ENCODE data around the gene UXS1. TPM values are rescaled to one million over a fixed set of nuclear protein-coding genes. Genes with fewer than 3 reads are reported as not detected.

Gene UXS1
- polyA plus RNA-seq, 3 donors, result 23.4 to 33.8 (median 29.3) TPM

- Histone ChIP-seq H3K9ac (ENCODE audit: insufficient read depth, low read length, poor library complexity, severe bottlenecking) (no peak overlapping the region), H4K20me1 (ENCODE audit: insufficient read depth, low read length) (no peaks in the 10 kb centered on the region), H3K27me3 (ENCODE audit: control insufficient read depth in 2 of 2, insufficient read depth in 2 of 2, low read length in 2 of 2) (no peaks in the 10 kb centered on the region), H3K9me3 (replicated peaks in 1 of 2; ENCODE audit: control insufficient read depth in 1 of 2, insufficient read depth in 1 of 2, low read length in 2 of 2) (no peaks in the 10 kb centered on the region), H2AFZ (ENCODE audit: insufficient read depth, low read depth, low read length, poor library complexity, severe bottlenecking) (no peak overlapping the region), H3K4me3 (replicated peaks in 1 of 3; ENCODE audit: low read depth in 2 of 3, low read length in 3 of 3) (no peak overlapping the region), H3K4me1 (ENCODE audit: control insufficient read depth in 1 of 2, insufficient read depth in 2 of 2, low read length in 2 of 2) (no peaks in the 10 kb centered on the region), H3K27ac (ENCODE audit: low read depth in 1 of 2, low read length in 2 of 2) (no peak overlapping the region), H3K79me2 (ENCODE audit: insufficient read depth, low read length) (no peaks in the 10 kb centered on the region), H3K4me2 (replicated peaks; ENCODE audit: extremely low read depth, low read length, poor library complexity, severe bottlenecking) (no peak overlapping the region), H3K36me3 (replicated peaks in 1 of 2; ENCODE audit: control insufficient read depth in 1 of 2, insufficient read depth in 2 of 2, low read length in 2 of 2) (peaks cover 45 to 92% of the 10 kb centered on the region in 2 donors)
- Mint-ChIP-seq H3K27ac (peak overlapping the region in 1 of 7 donors; percentile 61), H3K4me1 (peaks cover 10% of the 10 kb centered on the region), H3K27me3 (ENCODE audit: low read depth in 3 of 3) (no peaks in the 10 kb centered on the region), H3K36me3 (peaks cover 73 to 76% of the 10 kb centered on the region in 2 donors), H3K9me3 (no peaks in the 10 kb centered on the region), H3K4me3 (no peak overlapping the region)
- WGBS (ENCODE audit: insufficient coverage), result 100% methylated on average over 4 of the region's 6 CpGs
- intact Hi-C loops (cut with micrococcal nuclease), result no loop called here
- no peak for DNase-seq
- no peak for TF ChIP-seq CTCF (IDR thresholded peaks at IDR 0.05)
Observed at GRCh38 chr2:106120432-106120831, 73.7 kb downstream of the UXS1 start.

- no peak for TF ChIP-seq CTCF (IDR thresholded peaks at IDR 0.05)
- H3K79me2 ChIP-seq (ENCODE audit: insufficient read depth, low read length), result no peaks in the 10 kb centered on the region
- H3K9ac ChIP-seq (ENCODE audit: insufficient read depth, low read length, poor library complexity, severe bottlenecking), result no peak overlapping the region
- Mint-ChIP-seq H3K9me3 (no peaks in the 10 kb centered on the region), H3K4me3 (no peak overlapping the region), H3K36me3 (peaks cover 68 to 69% of the 10 kb centered on the region in 2 donors), H3K27ac (no peak overlapping the region), H3K27me3 (ENCODE audit: low read depth in 3 of 3) (no peaks in the 10 kb centered on the region), H3K4me1 (peaks cover 15% of the 10 kb centered on the region)
- no peaks in the 10 kb centered on the region for H3K4me1 ChIP-seq (ENCODE audit: control insufficient read depth in 1 of 2, insufficient read depth in 2 of 2, low read length in 2 of 2)
- no peaks in the 10 kb centered on the region for H4K20me1 ChIP-seq (ENCODE audit: insufficient read depth, low read length)
- DNase-seq, result no peak
- H3K4me3 ChIP-seq (replicated peaks in 1 of 3; ENCODE audit: low read depth in 2 of 3, low read length in 3 of 3), result no peak overlapping the region
- H3K27me3 ChIP-seq (ENCODE audit: control insufficient read depth in 2 of 2, insufficient read depth in 2 of 2, low read length in 2 of 2), result no peaks in the 10 kb centered on the region
- no peak overlapping the region for H3K4me2 ChIP-seq (replicated peaks; ENCODE audit: extremely low read depth, low read length, poor library complexity, severe bottlenecking)
- peaks cover 40 to 91% of the 10 kb centered on the region in 2 donors for H3K36me3 ChIP-seq (replicated peaks in 1 of 2; ENCODE audit: control insufficient read depth in 1 of 2, insufficient read depth in 2 of 2, low read length in 2 of 2)
- no peaks in the 10 kb centered on the region for H3K9me3 ChIP-seq (replicated peaks in 1 of 2; ENCODE audit: control insufficient read depth in 1 of 2, insufficient read depth in 1 of 2, low read length in 2 of 2)
- no peak overlapping the region for H2AFZ ChIP-seq (ENCODE audit: insufficient read depth, low read depth, low read length, poor library complexity, severe bottlenecking)
- WGBS (ENCODE audit: insufficient coverage), result 100% methylated on average over 5 of the region's 6 CpGs
- H3K27ac ChIP-seq (ENCODE audit: low read depth in 1 of 2, low read length in 2 of 2), result no peak overlapping the region
- intact Hi-C loops (cut with micrococcal nuclease), result no loop called here
Observed at GRCh38 chr2:106119074-106119473, 75.0 kb downstream of the UXS1 start.

All from CD14-positive monocyte (primary cell).